DMS153 (cell line): ENCODE results near the gene PRXL2C.

Experiments
- DNase-seq: peaks from one replicate; lab custom pipeline; 2025; lab: John Stamatoyannopoulos, UW

The PRXL2C gene

GRCh38 chr9:96612105-96612965, 42.8 kb downstream of the PRXL2C start:
- DNase-seq: peak; percentile 72

- no peak for DNase-seq
Observed at GRCh38 chr9:96611302-96611701, 43.8 kb downstream of the PRXL2C start.

GRCh38 chr9:96609732-96610131, 45.4 kb downstream of the PRXL2C start:
- no peak for DNase-seq

GRCh38 chr9:96607971-96608370, 47.1 kb downstream of the PRXL2C start:
- no peak for DNase-seq

GRCh38 chr9:96605328-96605727, 49.8 kb downstream of the PRXL2C start:
- no peak for DNase-seq

- DNase-seq: no peak
Observed at GRCh38 chr9:96604004-96604319, 51.2 kb downstream of the PRXL2C start.

GRCh38 chr9:96603305-96604003, 51.7 kb downstream of the PRXL2C start:
- no peak for DNase-seq

GRCh38 chr9:96599298-96599697, 55.8 kb downstream of the PRXL2C start:
- DNase-seq: no peak

- no peak for DNase-seq
Observed at GRCh38 chr9:96596601-96597111, 58.5 kb downstream of the PRXL2C start.
